HG03103 (cell line): Measurements from ENCODE around the gene MARK4.
"Not testable (repeated sequence)": the region's sequence is repeated elsewhere in the genome, so short reads cannot be mapped to it uniquely, and the experiment has no call there.

Source experiments
- ATAC-seq: cut with Tn5 transposase; IDR thresholded peaks from one replicate; pipeline ENCODE4 v1.9.1; 2021; ENCODE audit warnings: low read depth; ENCODE audit not compliant: unreplicated experiment

The MARK4 gene

GRCh38 chr19:45250832-45251451, at the start of gene MARK4:
MARK4 (plus strand) TSS chr19:45251271; CDS start chr19:45251589, 318 bp downstream.
- ATAC-seq = no peak

- no peak for ATAC-seq
Measured at GRCh38 chr19:45202637-45203036, 48.4 kb upstream of the MARK4 start.

- no peak for ATAC-seq
Measured at GRCh38 chr19:45205810-45206209, 45.3 kb upstream of the MARK4 start.

- no peak for ATAC-seq
Measured at GRCh38 chr19:45206328-45206727, 44.7 kb upstream of the MARK4 start.

- no peak for ATAC-seq
Measured at GRCh38 chr19:45211751-45212381, 39.2 kb upstream of the MARK4 start.

GRCh38 chr19:45213031-45213430, 38.0 kb upstream of the MARK4 start:
- ATAC-seq = no peak

- ATAC-seq = no peak
Measured at GRCh38 chr19:45215391-45216191, 35.5 kb upstream of the MARK4 start.

- ATAC-seq = no peak
Measured at GRCh38 chr19:45216667-45217066, 34.4 kb upstream of the MARK4 start.

- no peak for ATAC-seq
Measured at GRCh38 chr19:45217193-45217956, 33.7 kb upstream of the MARK4 start.

GRCh38 chr19:45217957-45218334, 33.1 kb upstream of the MARK4 start:
- ATAC-seq = no peak

- no peak for ATAC-seq
Measured at GRCh38 chr19:45218426-45218825, 32.6 kb upstream of the MARK4 start.

GRCh38 chr19:45218911-45219743, 31.9 kb upstream of the MARK4 start:
- no peak for ATAC-seq

- ATAC-seq = no peak
Measured at GRCh38 chr19:45222724-45223123, 28.3 kb upstream of the MARK4 start.

GRCh38 chr19:45223879-45224278, 27.2 kb upstream of the MARK4 start:
- no peak for ATAC-seq

- no peak for ATAC-seq
Measured at GRCh38 chr19:45224645-45225044, 26.4 kb upstream of the MARK4 start.

GRCh38 chr19:45229056-45229455, 22.0 kb upstream of the MARK4 start:
- not testable (repeated sequence) for ATAC-seq

- no peak for ATAC-seq
Measured at GRCh38 chr19:45231891-45232290, 19.2 kb upstream of the MARK4 start.

- ATAC-seq = no peak
Measured at GRCh38 chr19:45234089-45234869, 16.8 kb upstream of the MARK4 start.

- no peak for ATAC-seq
Measured at GRCh38 chr19:45235485-45235884, 15.6 kb upstream of the MARK4 start.
